Measurements from ENCODE around the gene FAM153A. TPM values are rescaled to one million over a fixed set of nuclear protein-coding genes. Genes with fewer than 3 reads are reported as not detected.
"Not testable (repeated sequence)": the region's sequence is repeated elsewhere in the genome, so short reads cannot be mapped to it uniquely, and the experiment has no call there.

The FAM153A gene
- total and polyA plus RNA-seq, 5 donors from 2014 or later = 0.40 to 31.8 (median 1.3) TPM; not detected in 1

GRCh38 chr5:177809209-177809913, 26.7 kb upstream of the FAM153A start:
- H3K27me3 Mint-ChIP-seq; H3K9me3 Mint-ChIP-seq; H3K27ac Mint-ChIP-seq; H3K27ac ChIP-seq (ENCODE audit: insufficient read depth, low read length, poor library complexity, severe bottlenecking); H3K4me3 ChIP-seq (ENCODE audit: low read depth, low read length); H3K27me3 ChIP-seq (ENCODE audit: control insufficient read depth, insufficient read depth, low read length); H3K4me1 ChIP-seq (ENCODE audit: control insufficient read depth, insufficient read depth, low read length, poor library complexity, severe bottlenecking); H3K36me3 Mint-ChIP-seq; H3K9me3 ChIP-seq (ENCODE audit: control insufficient read depth in 2 of 2, low read length in 2 of 2); H3K4me1 Mint-ChIP-seq; H3K36me3 ChIP-seq (ENCODE audit: control insufficient read depth, insufficient read depth, low read length): not testable (repeated sequence)
- H3K4me3 Mint-ChIP-seq = peak overlapping the region; percentile 48 to 66 (median 54)
- peak in 2 of 3 donors; percentile 16 to 38 for DNase-seq
- peak; percentile 70 to 80 for ATAC-seq (ENCODE audit: low read depth in 2 of 2)

GRCh38 chr5:177808420-177808819, 25.7 kb upstream of the FAM153A start:
- H3K36me3 Mint-ChIP-seq; H3K27me3 ChIP-seq (ENCODE audit: control insufficient read depth, insufficient read depth, low read length); H3K27me3 Mint-ChIP-seq; H3K4me1 ChIP-seq (ENCODE audit: control insufficient read depth, insufficient read depth, low read length, poor library complexity, severe bottlenecking); H3K4me3 Mint-ChIP-seq; DNase-seq; H3K9me3 Mint-ChIP-seq; ATAC-seq (ENCODE audit: low read depth in 2 of 2); H3K36me3 ChIP-seq (ENCODE audit: control insufficient read depth, insufficient read depth, low read length); H3K9me3 ChIP-seq (ENCODE audit: control insufficient read depth in 2 of 2, low read length in 2 of 2); H3K4me3 ChIP-seq (ENCODE audit: low read depth, low read length): not testable (repeated sequence)
- peaks cover 0 to 12% (median 2%) of the 10 kb centered on the region in 4 donors for H3K4me1 Mint-ChIP-seq
- peak overlapping the region; percentile 5 for H3K27ac ChIP-seq (ENCODE audit: insufficient read depth, low read length, poor library complexity, severe bottlenecking)
- H3K27ac Mint-ChIP-seq = peak overlapping the region in 1 of 3 donors; percentile 38

- not testable (repeated sequence) for H3K4me3 ChIP-seq (ENCODE audit: low read depth, low read length); H3K27me3 Mint-ChIP-seq; H3K27me3 ChIP-seq (ENCODE audit: control insufficient read depth, insufficient read depth, low read length); H3K9me3 Mint-ChIP-seq; H3K36me3 ChIP-seq (ENCODE audit: control insufficient read depth, insufficient read depth, low read length); H3K27ac ChIP-seq (ENCODE audit: insufficient read depth, low read length, poor library complexity, severe bottlenecking); H3K9me3 ChIP-seq (ENCODE audit: control insufficient read depth in 2 of 2, low read length in 2 of 2); H3K4me3 Mint-ChIP-seq; H3K4me1 ChIP-seq (ENCODE audit: control insufficient read depth, insufficient read depth, low read length, poor library complexity, severe bottlenecking); H3K36me3 Mint-ChIP-seq; DNase-seq; ATAC-seq (ENCODE audit: low read depth in 2 of 2)
- H3K27ac Mint-ChIP-seq = peak overlapping the region in 1 of 3 donors; percentile 69
- H3K4me1 Mint-ChIP-seq = peaks cover 0 to 14% (median 2%) of the 10 kb centered on the region in 4 donors
Measured at GRCh38 chr5:177807265-177807664, 24.6 kb upstream of the FAM153A start.

- H3K27me3 ChIP-seq (ENCODE audit: control insufficient read depth, insufficient read depth, low read length); H3K27me3 Mint-ChIP-seq; H3K36me3 ChIP-seq (ENCODE audit: control insufficient read depth, insufficient read depth, low read length); H3K27ac Mint-ChIP-seq; H3K9me3 Mint-ChIP-seq; H3K36me3 Mint-ChIP-seq; H3K27ac ChIP-seq (ENCODE audit: insufficient read depth, low read length, poor library complexity, severe bottlenecking); H3K9me3 ChIP-seq (ENCODE audit: control insufficient read depth in 2 of 2, low read length in 2 of 2); H3K4me3 ChIP-seq (ENCODE audit: low read depth, low read length); H3K4me1 ChIP-seq (ENCODE audit: control insufficient read depth, insufficient read depth, low read length, poor library complexity, severe bottlenecking); DNase-seq: not testable (repeated sequence)
- peak; percentile 85 to 87 for ATAC-seq (ENCODE audit: low read depth in 2 of 2)
- peaks cover 0 to 11% (median 2%) of the 10 kb centered on the region in 4 donors for H3K4me1 Mint-ChIP-seq
- H3K4me3 Mint-ChIP-seq = peak overlapping the region in 1 of 4 donors; percentile 70
Measured at GRCh38 chr5:177801427-177801826, 18.7 kb upstream of the FAM153A start.

GRCh38 chr5:177798237-177798840, 15.6 kb upstream of the FAM153A start:
- ATAC-seq (ENCODE audit: low read depth in 2 of 2); H3K9me3 ChIP-seq (ENCODE audit: control insufficient read depth in 2 of 2, low read length in 2 of 2); H3K27ac ChIP-seq (ENCODE audit: insufficient read depth, low read length, poor library complexity, severe bottlenecking); H3K36me3 Mint-ChIP-seq; H3K36me3 ChIP-seq (ENCODE audit: control insufficient read depth, insufficient read depth, low read length); H3K27ac Mint-ChIP-seq; H3K27me3 ChIP-seq (ENCODE audit: control insufficient read depth, insufficient read depth, low read length); H3K4me3 Mint-ChIP-seq; H3K27me3 Mint-ChIP-seq; H3K4me1 ChIP-seq (ENCODE audit: control insufficient read depth, insufficient read depth, low read length, poor library complexity, severe bottlenecking); H3K4me1 Mint-ChIP-seq; H3K9me3 Mint-ChIP-seq; H3K4me3 ChIP-seq (ENCODE audit: low read depth, low read length): not testable (repeated sequence)
- peak in 1 of 3 donors; percentile 24 for DNase-seq

- H3K9me3 Mint-ChIP-seq; H3K4me3 ChIP-seq (ENCODE audit: low read depth, low read length); H3K27ac ChIP-seq (ENCODE audit: insufficient read depth, low read length, poor library complexity, severe bottlenecking); ATAC-seq (ENCODE audit: low read depth in 2 of 2); H3K27me3 Mint-ChIP-seq; H3K36me3 Mint-ChIP-seq; H3K36me3 ChIP-seq (ENCODE audit: control insufficient read depth, insufficient read depth, low read length); H3K27me3 ChIP-seq (ENCODE audit: control insufficient read depth, insufficient read depth, low read length); DNase-seq; H3K27ac Mint-ChIP-seq; H3K9me3 ChIP-seq (ENCODE audit: control insufficient read depth in 2 of 2, low read length in 2 of 2); H3K4me3 Mint-ChIP-seq; H3K4me1 ChIP-seq (ENCODE audit: control insufficient read depth, insufficient read depth, low read length, poor library complexity, severe bottlenecking); H3K4me1 Mint-ChIP-seq: not testable (repeated sequence)
Measured at GRCh38 chr5:177793272-177793671, 10.6 kb upstream of the FAM153A start.

GRCh38 chr5:177791649-177792048, 8.9 kb upstream of the FAM153A start:
- H3K4me3 ChIP-seq (ENCODE audit: low read depth, low read length); H3K27ac Mint-ChIP-seq; ATAC-seq (ENCODE audit: low read depth in 2 of 2): not testable (repeated sequence)

GRCh38 chr5:177782169-177782568, 530 bp downstream of the FAM153A start:
- not testable (repeated sequence) for H3K36me3 ChIP-seq (ENCODE audit: control insufficient read depth, insufficient read depth, low read length); H3K4me3 Mint-ChIP-seq; H3K36me3 Mint-ChIP-seq; H3K27me3 ChIP-seq (ENCODE audit: control insufficient read depth, insufficient read depth, low read length); H3K4me1 Mint-ChIP-seq; H3K4me3 ChIP-seq (ENCODE audit: low read depth, low read length); H3K9me3 ChIP-seq (ENCODE audit: control insufficient read depth in 2 of 2, low read length in 2 of 2); H3K27me3 Mint-ChIP-seq; ATAC-seq (ENCODE audit: low read depth in 2 of 2); DNase-seq; H3K9me3 Mint-ChIP-seq; H3K27ac ChIP-seq (ENCODE audit: insufficient read depth, low read length, poor library complexity, severe bottlenecking); H3K27ac Mint-ChIP-seq; H3K4me1 ChIP-seq (ENCODE audit: control insufficient read depth, insufficient read depth, low read length, poor library complexity, severe bottlenecking)

More at GRCh38 chr5:177791649-177792048, 8.9 kb upstream of the FAM153A start:
- H3K4me1 Mint-ChIP-seq; H3K4me3 Mint-ChIP-seq; H3K9me3 ChIP-seq (ENCODE audit: control insufficient read depth in 2 of 2, low read length in 2 of 2); H3K36me3 ChIP-seq (ENCODE audit: control insufficient read depth, insufficient read depth, low read length); H3K9me3 Mint-ChIP-seq; H3K36me3 Mint-ChIP-seq; DNase-seq; H3K27me3 ChIP-seq (ENCODE audit: control insufficient read depth, insufficient read depth, low read length); H3K4me1 ChIP-seq (ENCODE audit: control insufficient read depth, insufficient read depth, low read length, poor library complexity, severe bottlenecking); H3K27me3 Mint-ChIP-seq; H3K27ac ChIP-seq (ENCODE audit: insufficient read depth, low read length, poor library complexity, severe bottlenecking): not testable (repeated sequence)
